H9 (cell line): Measurements from ENCODE around the gene GOLGA8T. TPM values are rescaled to one million over a fixed set of nuclear protein-coding genes. Genes with fewer than 3 reads are reported as not detected.
"Not testable (repeated sequence)": the region's sequence is repeated elsewhere in the genome, so short reads cannot be mapped to it uniquely, and the experiment has no call there.

Experiments used
- DNase-seq: peaks from one replicate; pipeline ENCODE4 v3.0.0-alpha.2; 2017
- H2AFZ ChIP-seq: one replicate; pipeline ENCODE4 v1.6.1; 2013; ENCODE audit warnings: mild to moderate bottlenecking, low read length, control low read depth, moderate library complexity
- H2AK5ac ChIP-seq: 2 replicates; pipeline ENCODE4 v1.6.1; 2013; ENCODE audit warnings: low read length, control low read depth, mixed read lengths; ENCODE audit not compliant: insufficient read length
- H2BK120ac ChIP-seq: one replicate; pipeline ENCODE4 v1.6.1; 2013; ENCODE audit warnings: low read depth, mild to moderate bottlenecking, low read length, control low read depth, inconsistent platforms; ENCODE audit not compliant: poor library complexity, severe bottlenecking
- H2BK12ac ChIP-seq: 2 replicates; pipeline ENCODE4 v1.6.1; 2013; ENCODE audit warnings: low read length, control low read depth, mixed read lengths, low read depth; ENCODE audit not compliant: insufficient read length
- H2BK15ac ChIP-seq: 2 replicates; pipeline ENCODE4 v1.6.1; 2013; ENCODE audit warnings: low read depth, low read length, control low read depth
- H2BK20ac ChIP-seq: one replicate; pipeline ENCODE4 v1.6.1; 2013; ENCODE audit warnings: low read depth, mild to moderate bottlenecking, low read length, control low read depth, inconsistent platforms; ENCODE audit not compliant: poor library complexity, severe bottlenecking
- H2BK5ac ChIP-seq: 2 replicates; pipeline ENCODE4 v1.6.1; 2013; ENCODE audit warnings: low read length, control low read depth, mixed read lengths; ENCODE audit not compliant: insufficient read length
- H3K14ac ChIP-seq: 2 replicates; pipeline ENCODE4 v1.6.1; 2013; ENCODE audit warnings: low read length, control low read depth; ENCODE audit not compliant: insufficient read depth
- H3K18ac ChIP-seq: 2 replicates; pipeline ENCODE4 v1.6.1; 2013; ENCODE audit warnings: low read depth, mild to moderate bottlenecking, mixed read lengths, low read length, control low read depth; ENCODE audit not compliant: insufficient read length
- H3K23ac ChIP-seq: 2 replicates; pipeline ENCODE4 v1.6.1; 2013; ENCODE audit warnings: low read length, control low read depth, mixed read lengths, low read depth; ENCODE audit not compliant: insufficient read length
- H3K23me2 ChIP-seq: 2 replicates; pipeline ENCODE4 v1.6.1; 2013; ENCODE audit warnings: low read depth, mild to moderate bottlenecking, mixed read lengths, low read length, control low read depth; ENCODE audit not compliant: insufficient read length, poor library complexity, severe bottlenecking
- H3K27ac ChIP-seq: 2 replicates; pipeline ENCODE4 v1.5.1; 2013; ENCODE audit warnings: low read length, control low read depth, mixed read lengths, low read depth; ENCODE audit not compliant: insufficient read length
- H3K27me3 ChIP-seq: 2 replicates; pipeline ENCODE4 v1.6.1; 2013; ENCODE audit warnings: low read length, control low read depth, inconsistent platforms; ENCODE audit not compliant: insufficient read depth
- H3K4ac ChIP-seq: 2 replicates; pipeline ENCODE4 v1.6.1; 2013; ENCODE audit warnings: low read depth, mild to moderate bottlenecking, control low read depth, inconsistent platforms, low read length, moderate library complexity
- H3K4me1 ChIP-seq: 2 replicates; pipeline ENCODE4 v1.6.1; 2013; ENCODE audit warnings: low read length, control low read depth, inconsistent platforms; ENCODE audit not compliant: insufficient read depth
- H3K4me2 ChIP-seq: 2 replicates; pipeline ENCODE4 v1.6.1; 2013; ENCODE audit warnings: low read length, control low read depth, mixed read lengths; ENCODE audit not compliant: insufficient read length, insufficient read depth
- H3K56ac ChIP-seq: 2 replicates; pipeline ENCODE4 v1.6.1; 2013; ENCODE audit warnings: low read depth, mild to moderate bottlenecking, mixed read lengths, low read length, control low read depth; ENCODE audit not compliant: insufficient read length
- H3K79me1 ChIP-seq: 2 replicates; pipeline ENCODE4 v1.6.1; 2013; ENCODE audit warnings: low read depth, mild to moderate bottlenecking, moderate library complexity, low read length, control low read depth, inconsistent platforms; ENCODE audit not compliant: insufficient read depth, poor library complexity, severe bottlenecking
- H3K79me2 ChIP-seq: 2 replicates; pipeline ENCODE4 v1.6.1; 2013; ENCODE audit warnings: low read length, control low read depth, inconsistent platforms; ENCODE audit not compliant: insufficient read depth
- H3K9ac ChIP-seq: 2 replicates; pipeline ENCODE4 v1.6.1; 2013; ENCODE audit warnings: low read length, control low read depth, mixed read lengths; ENCODE audit not compliant: insufficient read length; ENCODE audit errors: extremely low read depth
- H3K9me3 ChIP-seq: one replicate; pipeline ENCODE4 v1.6.1; 2013; ENCODE audit warnings: low read depth, low read length, inconsistent platforms; ENCODE audit not compliant: control insufficient read depth
- H3T11ph ChIP-seq: one replicate; pipeline ENCODE4 v1.6.1; 2013; ENCODE audit warnings: mild to moderate bottlenecking, low read length, control low read depth, inconsistent platforms
- H4K20me1 ChIP-seq: one replicate; pipeline ENCODE4 v1.6.1; 2013; ENCODE audit not compliant: control insufficient read depth, insufficient read length, insufficient read depth
- H4K5ac ChIP-seq: 2 replicates; pipeline ENCODE4 v1.6.1; 2013; ENCODE audit warnings: low read depth, mild to moderate bottlenecking, mixed read lengths, low read length, control low read depth; ENCODE audit not compliant: insufficient read length
- H4K8ac ChIP-seq: replicated peaks from 2 replicates; pipeline ENCODE4 v1.6.1; 2013; ENCODE audit warnings: low read length, control low read depth, mixed read lengths, low read depth; ENCODE audit not compliant: insufficient read length
- H4K91ac ChIP-seq: 2 replicates; pipeline ENCODE4 v1.6.1; 2013; ENCODE audit warnings: low read depth, mild to moderate bottlenecking, moderate library complexity, mixed read lengths, low read length, control low read depth; ENCODE audit not compliant: insufficient read length
- H3K27ac Mint-ChIP-seq, 3 experiments: 2 replicates in 2 of 3; 3 replicates in 1 of 3; pipeline ENCODE4 v1.8.0; 2020 to 2021; ENCODE audit warnings: mixed read lengths in 3 of 3, mild to moderate bottlenecking in 1 of 3, moderate library complexity in 1 of 3
- H3K27me3 Mint-ChIP-seq: 2 replicates; pipeline ENCODE4 v1.8.0; 2021; ENCODE audit warnings: low read depth, mild to moderate bottlenecking, moderate library complexity, mixed read lengths
- H3K36me3 Mint-ChIP-seq, 3 experiments: 2 replicates in 2 of 3; 3 replicates in 1 of 3; pipeline ENCODE4 v1.8.0; 2020 to 2021; ENCODE audit warnings: low read depth in 3 of 3, mixed read lengths in 3 of 3; ENCODE audit not compliant: insufficient read depth in 1 of 3
- H3K4me1 Mint-ChIP-seq, 2 experiments: 2 replicates each; pipeline ENCODE4 v1.8.0; 2020; ENCODE audit warnings: mixed read lengths in 2 of 2
- H3K4me3 Mint-ChIP-seq, 2 experiments: 2 replicates in 1 of 2; 3 replicates in 1 of 2; pipeline ENCODE4 v1.8.0; 2020 to 2021; ENCODE audit warnings: mild to moderate bottlenecking in 2 of 2, mixed read lengths in 2 of 2, moderate library complexity in 1 of 2
- H3K9me3 Mint-ChIP-seq, 2 experiments: 2 replicates in 1 of 2; 3 replicates in 1 of 2; pipeline ENCODE4 v1.8.0; 2020; ENCODE audit warnings: mild to moderate bottlenecking in 2 of 2, mixed read lengths in 2 of 2, moderate library complexity in 1 of 2
- WGBS: extraction: QIAGEN DNeasy Blood & Tissue Kit; methylation state at CpG from one replicate; pipeline ENCODE4 v1.1.7; 2013; ENCODE audit warnings: missing lambda C conversion rate, low lambda C conversion rate, mixed read lengths; ENCODE audit not compliant: insufficient read length; ENCODE audit errors: extremely low coverage; 5-methylcytosine and 5-hydroxymethylcytosine counted together
- total RNA-seq: library from RNA; stranded (reverse); gene quantifications from 2 replicates; pipeline ENCODE4 v1.2.1, GENCODE V29; 2021

GOLGA8T gene
- total RNA-seq, 1 experiment from 2014 or later: not detected

GRCh38 chr15:30191143-30191542, 56.3 kb downstream of the GOLGA8T start:
- H3K56ac ChIP-seq, H3K27me3 ChIP-seq, H4K5ac ChIP-seq, H4K8ac ChIP-seq, H3K4me2 ChIP-seq, H3K23me2 ChIP-seq, H3K27ac Mint-ChIP-seq, H3K4ac ChIP-seq, H2BK120ac ChIP-seq, H3K79me1 ChIP-seq, H3K23ac ChIP-seq, H3K9ac ChIP-seq, H3T11ph ChIP-seq, H2BK20ac ChIP-seq, H4K20me1 ChIP-seq, DNase-seq, H2AK5ac ChIP-seq, H3K27ac ChIP-seq, H2BK12ac ChIP-seq, H3K4me1 Mint-ChIP-seq, H3K18ac ChIP-seq, H3K9me3 ChIP-seq, H3K9me3 Mint-ChIP-seq, H3K79me2 ChIP-seq, H3K14ac ChIP-seq, H2BK5ac ChIP-seq, H2AFZ ChIP-seq, H3K4me3 Mint-ChIP-seq, H4K91ac ChIP-seq, H3K36me3 Mint-ChIP-seq, H3K4me1 ChIP-seq, H2BK15ac ChIP-seq: not testable (repeated sequence)
- peaks cover 22% of the 10 kb centered on the region for H3K27me3 Mint-ChIP-seq
- WGBS: no CpG with 5 or more reads among the region's 23 CpGs

DNA sequence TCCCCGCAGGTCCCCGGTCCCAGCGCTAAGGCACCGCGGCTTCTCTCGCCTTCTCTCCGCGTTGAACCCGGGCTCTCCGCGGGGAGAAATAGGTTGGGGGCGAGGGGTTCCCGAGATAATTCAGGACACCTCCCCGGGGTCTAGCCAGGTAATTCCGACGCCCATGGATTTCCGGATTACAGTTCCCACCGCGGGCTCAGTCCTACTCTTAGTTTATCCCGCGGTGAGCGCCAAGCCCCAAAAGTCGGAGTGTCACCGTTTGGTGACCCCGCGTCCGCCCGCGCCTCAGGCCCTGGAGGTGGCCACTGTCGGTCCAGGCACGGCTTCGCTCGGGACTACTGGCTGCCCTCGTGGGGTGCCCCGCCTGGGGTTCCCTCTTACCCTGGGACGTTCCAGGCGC, 56.8 kb downstream of the GOLGA8T start:
- not testable (repeated sequence) for H2BK15ac ChIP-seq, H3K27ac ChIP-seq, H4K20me1 ChIP-seq, H4K91ac ChIP-seq, H3K4me1 ChIP-seq, H3K23me2 ChIP-seq, H3K18ac ChIP-seq, H3K36me3 Mint-ChIP-seq, H2BK20ac ChIP-seq, H3K27me3 ChIP-seq, H3K14ac ChIP-seq, H2AK5ac ChIP-seq, H3K9me3 Mint-ChIP-seq, H2BK5ac ChIP-seq, H2BK12ac ChIP-seq, H3K9ac ChIP-seq, H3K56ac ChIP-seq, H3T11ph ChIP-seq, H3K4me2 ChIP-seq, H3K27ac Mint-ChIP-seq, H3K9me3 ChIP-seq, H3K79me1 ChIP-seq, H3K23ac ChIP-seq, H2BK120ac ChIP-seq, H3K4ac ChIP-seq, H2AFZ ChIP-seq, H3K4me1 Mint-ChIP-seq, H4K5ac ChIP-seq, H3K79me2 ChIP-seq, DNase-seq, H4K8ac ChIP-seq
- Mint-ChIP-seq H3K4me3 (peak overlapping the region; percentile 48 to 75; a peak in 4 of 5 replicates), H3K27me3 (peaks cover 22% of the 10 kb centered on the region)
- WGBS: no CpG with 5 or more reads among the region's 37 CpGs
